Endothelial cell (in vitro differentiated cells): ENCODE measurements around the gene SCO1. TPM values are rescaled to one million over a fixed set of nuclear protein-coding genes. Genes with fewer than 3 reads are reported as not detected.

Experiments used
- DNase-seq: peaks from one replicate; pipeline ENCODE4 v3.0.0; 2021; ENCODE audit warnings: low spot score
- H3K27ac Mint-ChIP-seq: one replicate; pipeline ENCODE4 v1.8.0; 2021; ENCODE audit warnings: mixed read lengths, inconsistent platforms; ENCODE audit not compliant: unreplicated experiment
- H3K27me3 Mint-ChIP-seq: one replicate; pipeline ENCODE4 v1.8.0; 2021; ENCODE audit warnings: mild to moderate bottlenecking, moderate library complexity, mixed read lengths, inconsistent platforms; ENCODE audit not compliant: unreplicated experiment
- H3K36me3 Mint-ChIP-seq: one replicate; pipeline ENCODE4 v1.8.0; 2021; ENCODE audit warnings: mild to moderate bottlenecking, low read depth, mixed read lengths, inconsistent platforms; ENCODE audit not compliant: unreplicated experiment
- H3K4me1 Mint-ChIP-seq: one replicate; pipeline ENCODE4 v1.8.0; 2021; ENCODE audit warnings: mild to moderate bottlenecking, mixed read lengths, inconsistent platforms; ENCODE audit not compliant: unreplicated experiment
- H3K4me3 Mint-ChIP-seq: one replicate; pipeline ENCODE4 v1.8.0; 2021; ENCODE audit warnings: mild to moderate bottlenecking, mixed read lengths, inconsistent platforms; ENCODE audit not compliant: unreplicated experiment
- H3K9me3 Mint-ChIP-seq: one replicate; pipeline ENCODE4 v1.8.0; 2021; ENCODE audit warnings: mixed read lengths, inconsistent platforms; ENCODE audit not compliant: unreplicated experiment
- total RNA-seq: library from RNA; stranded (reverse); fragmentation: NEBNext Ultra II Directional; extraction: Animal tissue kit (Norgen Biotek cat#: 25700); gene quantifications from one replicate; pipeline ENCODE4 v1.2.1, GENCODE V29; 2021; ENCODE audit not compliant: unreplicated experiment
- TF ChIP-seq, protein P1 (sequence below): fragments of 200-600 bp; sonication (generic); IDR thresholded peaks from one replicate; pipeline ENCODE4 v1.5.0; 2021; ENCODE audit warnings: antibody characterized with exemption; ENCODE audit not compliant: unreplicated experiment

Gene SCO1
- total RNA-seq, 1 donor from 2014 or later = 24.0 TPM

DNA sequence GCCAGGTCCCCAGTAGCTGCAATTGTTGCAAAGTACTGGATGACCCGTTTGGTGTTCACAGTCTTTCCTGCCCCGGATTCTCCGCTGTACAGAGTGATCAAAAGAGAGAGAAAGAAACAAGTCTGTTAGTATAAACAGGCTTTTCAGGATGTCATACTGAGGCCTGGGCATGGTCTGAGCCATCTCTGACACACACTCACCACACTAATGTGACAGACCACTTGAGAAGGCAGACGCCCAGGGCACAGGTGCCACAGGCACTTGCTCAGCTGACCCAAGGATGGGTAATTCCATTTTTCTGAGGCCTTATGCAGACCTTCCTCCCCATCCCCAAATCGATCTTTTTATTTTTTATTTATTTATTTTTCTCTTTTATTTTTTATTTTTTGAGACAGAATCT lies 47.7 kb downstream of the SCO1 start:
- Mint-ChIP-seq H3K27me3 (peaks cover 5% of the 10 kb centered on the region), H3K36me3 (peaks cover 4% of the 10 kb centered on the region), H3K4me3 (no peak overlapping the region), H3K4me1 (peaks cover 3% of the 10 kb centered on the region), H3K9me3 (no peaks in the 10 kb centered on the region), H3K27ac (no peak overlapping the region)
- no peak for DNase-seq
- TF ChIP-seq, protein P1, sequence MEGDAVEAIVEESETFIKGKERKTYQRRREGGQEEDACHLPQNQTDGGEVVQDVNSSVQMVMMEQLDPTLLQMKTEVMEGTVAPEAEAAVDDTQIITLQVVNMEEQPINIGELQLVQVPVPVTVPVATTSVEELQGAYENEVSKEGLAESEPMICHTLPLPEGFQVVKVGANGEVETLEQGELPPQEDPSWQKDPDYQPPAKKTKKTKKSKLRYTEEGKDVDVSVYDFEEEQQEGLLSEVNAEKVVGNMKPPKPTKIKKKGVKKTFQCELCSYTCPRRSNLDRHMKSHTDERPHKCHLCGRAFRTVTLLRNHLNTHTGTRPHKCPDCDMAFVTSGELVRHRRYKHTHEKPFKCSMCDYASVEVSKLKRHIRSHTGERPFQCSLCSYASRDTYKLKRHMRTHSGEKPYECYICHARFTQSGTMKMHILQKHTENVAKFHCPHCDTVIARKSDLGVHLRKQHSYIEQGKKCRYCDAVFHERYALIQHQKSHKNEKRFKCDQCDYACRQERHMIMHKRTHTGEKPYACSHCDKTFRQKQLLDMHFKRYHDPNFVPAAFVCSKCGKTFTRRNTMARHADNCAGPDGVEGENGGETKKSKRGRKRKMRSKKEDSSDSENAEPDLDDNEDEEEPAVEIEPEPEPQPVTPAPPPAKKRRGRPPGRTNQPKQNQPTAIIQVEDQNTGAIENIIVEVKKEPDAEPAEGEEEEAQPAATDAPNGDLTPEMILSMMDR = no peak

DNA sequence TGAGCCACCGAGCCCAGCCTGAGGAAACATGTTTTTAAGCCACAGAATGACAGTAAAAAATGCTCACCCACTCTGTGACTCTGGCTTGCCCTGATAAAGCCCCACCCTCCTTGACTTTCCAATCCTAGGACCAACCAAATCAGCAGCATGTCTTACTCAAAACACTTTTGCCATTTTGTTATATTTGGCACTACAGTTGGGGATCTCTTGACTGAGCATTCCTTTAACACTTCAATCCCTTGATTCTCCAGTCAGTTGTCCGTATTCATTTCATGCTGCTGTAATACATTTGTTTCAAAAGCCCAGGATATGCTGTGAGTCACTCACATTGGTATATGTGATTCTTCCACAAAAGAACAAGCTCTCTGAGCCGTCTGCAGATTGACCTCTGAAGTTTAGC lies 48.4 kb downstream of the SCO1 start:
- Mint-ChIP-seq H3K4me3 (no peak overlapping the region), H3K4me1 (peaks cover 3% of the 10 kb centered on the region), H3K36me3 (peaks cover 4% of the 10 kb centered on the region), H3K9me3 (no peaks in the 10 kb centered on the region), H3K27ac (no peak overlapping the region), H3K27me3 (peaks cover 5% of the 10 kb centered on the region)
- DNase-seq = no peak
- TF ChIP-seq, protein P1 = no peak

DNA sequence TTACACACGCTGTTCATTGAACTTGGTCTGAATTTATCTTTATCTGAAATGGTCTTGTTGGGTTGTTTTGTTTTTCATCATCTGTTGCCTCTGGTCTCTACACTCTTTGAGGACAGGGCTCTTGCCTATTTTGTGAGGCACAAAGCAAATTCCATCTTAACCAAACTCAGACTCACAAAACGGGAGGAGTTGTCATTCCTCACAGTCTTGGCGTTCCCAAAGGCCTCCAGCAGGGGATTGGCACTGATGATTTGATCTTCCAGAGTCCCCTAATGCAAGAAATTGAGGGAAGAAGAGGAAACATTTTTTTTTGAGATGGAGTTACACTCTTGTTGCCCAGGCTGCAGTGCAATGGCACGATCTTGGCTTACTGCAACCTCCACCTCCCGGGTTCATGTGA lies 49.0 kb downstream of the SCO1 start:
- Mint-ChIP-seq H3K27me3 (peaks cover 5% of the 10 kb centered on the region), H3K27ac (no peak overlapping the region)

DNA sequence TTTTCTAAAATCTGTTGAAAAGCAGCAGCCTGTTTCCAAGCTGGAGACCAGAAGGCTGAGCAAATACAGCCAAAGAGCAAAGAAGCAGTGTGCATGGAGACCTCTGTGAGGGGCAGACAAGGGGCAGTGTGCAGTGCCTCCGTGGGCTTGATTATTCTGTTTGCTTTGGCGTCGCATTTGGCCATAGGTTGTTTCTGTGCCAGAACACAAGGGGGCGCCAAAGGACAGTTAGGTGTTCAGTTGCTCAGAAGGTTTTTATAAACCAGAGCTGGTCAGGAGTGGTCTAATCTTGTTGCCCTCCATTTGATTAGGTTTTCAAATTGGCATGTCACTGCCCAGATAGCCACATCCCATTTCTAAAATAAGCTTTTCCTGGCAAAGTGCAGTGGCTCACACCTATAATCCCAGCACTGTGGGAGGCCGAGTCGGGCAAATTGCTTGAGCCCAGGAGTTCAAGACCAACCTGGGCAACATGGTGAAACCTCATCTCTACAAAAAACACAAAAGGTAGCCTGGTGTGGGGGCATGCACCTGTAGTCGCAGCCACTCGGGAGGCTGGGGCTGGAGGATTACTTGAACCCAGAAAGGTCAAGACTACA lies 50.8 kb downstream of the SCO1 start:
- H3K4me3 Mint-ChIP-seq = no peak overlapping the region
- peak; percentile 84 for DNase-seq
- TF ChIP-seq, protein P1 = peak; percentile 90
- peaks cover 3% of the 10 kb centered on the region for H3K4me1 Mint-ChIP-seq
- H3K27me3 Mint-ChIP-seq = peaks cover 5% of the 10 kb centered on the region
- H3K9me3 Mint-ChIP-seq = no peaks in the 10 kb centered on the region
- no peak overlapping the region for H3K27ac Mint-ChIP-seq
- H3K36me3 Mint-ChIP-seq = no peaks in the 10 kb centered on the region

More for the DNA sequence above, 49.0 kb downstream of the SCO1 start:
- TF ChIP-seq, protein P1 = no peak
- Mint-ChIP-seq H3K36me3 (no peaks in the 10 kb centered on the region), H3K4me3 (no peak overlapping the region), H3K9me3 (no peaks in the 10 kb centered on the region), H3K4me1 (peaks cover 3% of the 10 kb centered on the region)
- DNase-seq = no peak

DNA sequence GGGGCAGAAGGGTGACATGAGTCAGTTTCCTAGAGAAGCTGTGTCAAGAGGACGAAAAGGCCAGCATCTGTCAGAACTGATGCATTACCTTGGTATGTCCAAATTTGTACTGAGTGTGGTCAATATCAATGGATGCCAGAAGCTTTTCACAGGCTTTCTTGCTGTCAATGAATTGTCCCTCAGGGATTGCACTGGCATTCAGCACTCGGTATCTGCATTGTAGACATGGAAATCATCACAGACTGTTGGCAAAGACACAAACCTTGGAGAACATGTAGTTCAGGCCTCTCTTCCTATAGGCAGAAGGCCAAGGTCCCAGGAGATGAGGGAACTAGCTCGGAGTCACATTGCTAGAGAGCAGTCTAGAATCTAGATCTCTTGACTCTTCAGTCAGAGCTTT lies 56.9 kb downstream of the SCO1 start:
- no peaks in the 10 kb centered on the region for H3K9me3 Mint-ChIP-seq
- DNase-seq = no peak

More for the DNA sequence above, 56.9 kb downstream of the SCO1 start:
- peaks cover 4% of the 10 kb centered on the region for H3K36me3 Mint-ChIP-seq
- no peak overlapping the region for H3K4me3 Mint-ChIP-seq
- no peaks in the 10 kb centered on the region for H3K4me1 Mint-ChIP-seq
- H3K27me3 Mint-ChIP-seq = no peaks in the 10 kb centered on the region
- TF ChIP-seq, protein P1 = no peak
- H3K27ac Mint-ChIP-seq = no peak overlapping the region
